Measurements from ENCODE around the gene VARS1. TPM values are rescaled to one million over a fixed set of nuclear protein-coding genes. Genes with fewer than 3 reads are reported as not detected.

VARS1 gene
- total RNA-seq, 4 donors from 2014 or later: 25.4 to 50.6 (median 29.9) TPM

- peaks cover 0 to 7% (median 5%) of the 10 kb centered on the region in 3 donors for H3K4me1 ChIP-seq
- no peak overlapping the region for H3K27ac ChIP-seq
- H3K27me3 ChIP-seq: no peaks in the 10 kb centered on the region
- WGBS, 2 donors (ENCODE audit: low coverage in 1 of 2): 49 to 66% methylated on average over 3 to 4 of the region's 4 CpGs
- no peaks in the 10 kb centered on the region for H3K36me3 ChIP-seq
- no peak overlapping the region for H3K4me3 ChIP-seq
- ATAC-seq: no peak
- H3K9me3 ChIP-seq: no peaks in the 10 kb centered on the region
- TF ChIP-seq POLR2A (IDR thresholded peaks at IDR 0.05): no peak
- TF ChIP-seq CTCF (IDR thresholded peaks at IDR 0.05): no peak
- no peak for TF ChIP-seq EP300 (IDR thresholded peaks at IDR 0.05)
- no peak for TF ChIP-seq POLR2AphosphoS5 (IDR thresholded peaks at IDR 0.05)
These were observed 23.6 kb downstream of the VARS1 start for GRCh38 chr6:31771992-31772358.

- no peak for ATAC-seq
- WGBS, 2 donors (ENCODE audit: low coverage in 1 of 2): 100% methylated on average over 2 of the region's 2 CpGs
- Histone ChIP-seq H3K27ac (no peak overlapping the region), H3K4me3 (no peak overlapping the region), H3K36me3 (no peaks in the 10 kb centered on the region), H3K27me3 (no peaks in the 10 kb centered on the region), H3K9me3 (no peaks in the 10 kb centered on the region), H3K4me1 (peaks cover 0 to 9% (median 3%) of the 10 kb centered on the region in 3 donors)
- TF ChIP-seq EP300 (IDR thresholded peaks at IDR 0.05) (no peak), POLR2AphosphoS5 (IDR thresholded peaks at IDR 0.05) (no peak), CTCF (IDR thresholded peaks at IDR 0.05) (no peak), POLR2A (IDR thresholded peaks at IDR 0.05) (no peak)
These were observed 24.7 kb downstream of the VARS1 start for GRCh38 chr6:31770860-31771259.

- H3K4me3 ChIP-seq: no peak overlapping the region
- H3K9me3 ChIP-seq: no peaks in the 10 kb centered on the region
- H3K27me3 ChIP-seq: no peaks in the 10 kb centered on the region
- ATAC-seq: peak; percentile 51
- H3K27ac ChIP-seq: no peak overlapping the region
- H3K4me1 ChIP-seq: peaks cover 0 to 15% (median 3%) of the 10 kb centered on the region in 3 donors
- no peaks in the 10 kb centered on the region for H3K36me3 ChIP-seq
- no peak for TF ChIP-seq POLR2A (IDR thresholded peaks at IDR 0.05)
- no peak for TF ChIP-seq EP300 (IDR thresholded peaks at IDR 0.05)
- peak in 3 of 4 experiments; percentile 68 to 87 (median 75) for TF ChIP-seq CTCF (IDR thresholded peaks at IDR 0.05)
- TF ChIP-seq POLR2AphosphoS5 (IDR thresholded peaks at IDR 0.05): no peak
- WGBS, 2 donors (ENCODE audit: low coverage in 1 of 2): 42 to 60% methylated on average over 7 to 10 of the region's 12 CpGs
These were observed 25.7 kb downstream of the VARS1 start for GRCh38 chr6:31769684-31770371.

GRCh38 chr6:31768363-31769257 lies 26.9 kb downstream of the VARS1 start:
- WGBS, 2 donors (ENCODE audit: low coverage in 1 of 2): 84 to 91% methylated on average over 8 to 11 of the region's 18 CpGs
- no peak for ATAC-seq

More at GRCh38 chr6:31768363-31769257, 26.9 kb downstream of the VARS1 start:
- no peak overlapping the region for H3K4me3 ChIP-seq
- TF ChIP-seq CTCF (IDR thresholded peaks at IDR 0.05) (no peak), POLR2AphosphoS5 (IDR thresholded peaks at IDR 0.05) (no peak), EP300 (IDR thresholded peaks at IDR 0.05) (no peak), POLR2A (IDR thresholded peaks at IDR 0.05) (no peak)
- H3K4me1 ChIP-seq: peaks cover 0 to 15% (median 3%) of the 10 kb centered on the region in 3 donors
- no peaks in the 10 kb centered on the region for H3K9me3 ChIP-seq
- no peak overlapping the region for H3K27ac ChIP-seq
- no peaks in the 10 kb centered on the region for H3K27me3 ChIP-seq
- H3K36me3 ChIP-seq: no peaks in the 10 kb centered on the region

Measured in gastroesophageal sphincter (tissue), 4 donors.